Measurements from ENCODE around the gene CAMK1D.
"Not testable (repeated sequence)": the region's sequence is repeated elsewhere in the genome, so short reads cannot be mapped to it uniquely, and the experiment has no call there.

The CAMK1D gene

GRCh38 chr10:12712293-12712983 lies 363.1 kb downstream of the CAMK1D start:
- DNase-seq (no peak), ATAC-seq (ENCODE audit: insufficient read depth, low read depth) (no peak)
- Histone ChIP-seq H3K27me3 (ENCODE audit: insufficient read depth, low read length, poor library complexity) (no peaks in the 10 kb centered on the region), H3K4me3 (ENCODE audit: low read depth in 1 of 2, low read length in 2 of 2) (no peak overlapping the region), H3K4me2 (ENCODE audit: insufficient read depth, low read length) (no peak overlapping the region), H3K79me2 (ENCODE audit: insufficient read depth, low read length) (no peaks in the 10 kb centered on the region), H3K9me3 (ENCODE audit: insufficient read depth, low read length, severe bottlenecking) (no peaks in the 10 kb centered on the region), H3K4me1 (ENCODE audit: insufficient read depth, low read length) (peaks cover 22% of the 10 kb centered on the region), H3K27ac (ENCODE audit: low read length) (no peak overlapping the region), H3K9ac (ENCODE audit: low read depth, low read length) (no peak overlapping the region), H2AFZ (ENCODE audit: low read depth, low read length) (no peak overlapping the region), H3K36me3 (ENCODE audit: insufficient read depth, low read length) (no peaks in the 10 kb centered on the region), H4K20me1 (ENCODE audit: insufficient read depth, low read length) (no peaks in the 10 kb centered on the region)
- no peak for TF ChIP-seq CTCF (IDR thresholded peaks at IDR 0.05; ENCODE audit: borderline replicate concordance, extremely low read depth, low read length, poor library complexity, severe bottlenecking)
- no peak for TF ChIP-seq EZH2 (IDR thresholded peaks at IDR 0.05; ENCODE audit: borderline replicate concordance, low read depth, low read length, severe bottlenecking)

- H3K27ac ChIP-seq (ENCODE audit: low read length); ATAC-seq (ENCODE audit: insufficient read depth, low read depth); H2AFZ ChIP-seq (ENCODE audit: low read depth, low read length); H3K79me2 ChIP-seq (ENCODE audit: insufficient read depth, low read length); H3K36me3 ChIP-seq (ENCODE audit: insufficient read depth, low read length); DNase-seq; H4K20me1 ChIP-seq (ENCODE audit: insufficient read depth, low read length); H3K27me3 ChIP-seq (ENCODE audit: insufficient read depth, low read length, poor library complexity); H3K4me2 ChIP-seq (ENCODE audit: insufficient read depth, low read length); H3K9me3 ChIP-seq (ENCODE audit: insufficient read depth, low read length, severe bottlenecking); H3K9ac ChIP-seq (ENCODE audit: low read depth, low read length); H3K4me3 ChIP-seq (ENCODE audit: low read depth in 1 of 2, low read length in 2 of 2): not testable (repeated sequence)
- peak; percentile 13 for TF ChIP-seq CTCF (IDR thresholded peaks at IDR 0.05; ENCODE audit: borderline replicate concordance, extremely low read depth, low read length, poor library complexity, severe bottlenecking)
- peaks cover 22% of the 10 kb centered on the region for H3K4me1 ChIP-seq (ENCODE audit: insufficient read depth, low read length)
Observed at GRCh38 chr10:12712984-12713316, 363.6 kb downstream of the CAMK1D start.

- Histone ChIP-seq H3K79me2 (ENCODE audit: insufficient read depth, low read length) (no peaks in the 10 kb centered on the region), H3K36me3 (ENCODE audit: insufficient read depth, low read length) (no peaks in the 10 kb centered on the region), H3K27me3 (ENCODE audit: insufficient read depth, low read length, poor library complexity) (no peaks in the 10 kb centered on the region), H3K9ac (ENCODE audit: low read depth, low read length) (no peak overlapping the region), H4K20me1 (ENCODE audit: insufficient read depth, low read length) (no peaks in the 10 kb centered on the region), H3K27ac (ENCODE audit: low read length) (no peak overlapping the region), H3K4me3 (ENCODE audit: low read depth in 1 of 2, low read length in 2 of 2) (no peak overlapping the region), H2AFZ (ENCODE audit: low read depth, low read length) (no peak overlapping the region), H3K9me3 (ENCODE audit: insufficient read depth, low read length, severe bottlenecking) (no peaks in the 10 kb centered on the region), H3K4me1 (ENCODE audit: insufficient read depth, low read length) (peaks cover 4% of the 10 kb centered on the region), H3K4me2 (ENCODE audit: insufficient read depth, low read length) (no peak overlapping the region)
- peak; percentile 65 for ATAC-seq (ENCODE audit: insufficient read depth, low read depth)
- TF ChIP-seq CTCF (IDR thresholded peaks at IDR 0.05; ENCODE audit: borderline replicate concordance, extremely low read depth, low read length, poor library complexity, severe bottlenecking) (no peak), EZH2 (IDR thresholded peaks at IDR 0.05; ENCODE audit: borderline replicate concordance, low read depth, low read length, severe bottlenecking) (no peak)
- peak; percentile 44 for DNase-seq
Observed at GRCh38 chr10:12716042-12716441, 366.7 kb downstream of the CAMK1D start.

Data from DND-41 (cell line).